GM21529 (cell line): ENCODE results near the gene TIMMDC1.

Experiments
- ATAC-seq: cut with Tn5 transposase; IDR thresholded peaks from one replicate; pipeline ENCODE4 v1.9.1; 2021; ENCODE audit not compliant: unreplicated experiment

Gene TIMMDC1, protein sequence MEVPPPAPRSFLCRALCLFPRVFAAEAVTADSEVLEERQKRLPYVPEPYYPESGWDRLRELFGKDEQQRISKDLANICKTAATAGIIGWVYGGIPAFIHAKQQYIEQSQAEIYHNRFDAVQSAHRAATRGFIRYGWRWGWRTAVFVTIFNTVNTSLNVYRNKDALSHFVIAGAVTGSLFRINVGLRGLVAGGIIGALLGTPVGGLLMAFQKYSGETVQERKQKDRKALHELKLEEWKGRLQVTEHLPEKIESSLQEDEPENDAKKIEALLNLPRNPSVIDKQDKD

DNA sequence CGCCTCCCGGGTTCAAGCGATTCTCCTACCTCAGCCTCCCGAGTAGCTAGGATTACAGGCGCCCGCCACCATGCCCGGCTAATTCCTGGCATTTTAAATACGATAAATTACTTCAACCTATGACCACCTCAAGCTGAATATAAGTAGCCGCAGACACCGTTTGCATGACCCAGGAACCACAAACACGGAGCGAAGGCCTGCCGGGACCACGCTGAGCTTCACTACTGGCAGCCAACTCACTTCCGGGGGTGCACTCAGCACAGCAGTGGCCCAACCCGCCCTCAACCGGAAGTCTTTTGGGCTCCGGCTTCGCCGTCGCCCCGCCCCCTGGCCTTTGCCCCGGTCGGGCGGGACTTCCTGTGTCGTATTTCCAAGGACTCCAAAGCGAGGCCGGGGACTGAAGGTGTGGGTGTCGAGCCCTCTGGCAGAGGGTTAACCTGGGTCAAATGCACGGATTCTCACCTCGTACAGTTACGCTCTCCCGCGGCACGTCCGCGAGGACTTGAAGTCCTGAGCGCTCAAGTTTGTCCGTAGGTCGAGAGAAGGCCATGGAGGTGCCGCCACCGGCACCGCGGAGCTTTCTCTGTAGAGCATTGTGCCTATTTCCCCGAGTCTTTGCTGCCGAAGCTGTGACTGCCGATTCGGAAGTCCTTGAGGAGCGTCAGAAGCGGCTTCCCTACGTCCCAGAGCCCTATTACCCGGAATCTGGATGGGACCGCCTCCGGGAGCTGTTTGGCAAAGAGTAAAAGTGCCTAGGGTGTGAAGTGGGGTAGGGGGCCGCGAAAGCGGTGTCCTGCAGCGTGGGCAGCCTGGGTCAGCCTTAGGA, at the start of gene TIMMDC1:
Gene TIMMDC1 (plus strand): TSS at position 362 of the 826 bp plus-strand sequence. CDS start 187 bp downstream, at position 549.
- peak; percentile 98 for ATAC-seq

DNA sequence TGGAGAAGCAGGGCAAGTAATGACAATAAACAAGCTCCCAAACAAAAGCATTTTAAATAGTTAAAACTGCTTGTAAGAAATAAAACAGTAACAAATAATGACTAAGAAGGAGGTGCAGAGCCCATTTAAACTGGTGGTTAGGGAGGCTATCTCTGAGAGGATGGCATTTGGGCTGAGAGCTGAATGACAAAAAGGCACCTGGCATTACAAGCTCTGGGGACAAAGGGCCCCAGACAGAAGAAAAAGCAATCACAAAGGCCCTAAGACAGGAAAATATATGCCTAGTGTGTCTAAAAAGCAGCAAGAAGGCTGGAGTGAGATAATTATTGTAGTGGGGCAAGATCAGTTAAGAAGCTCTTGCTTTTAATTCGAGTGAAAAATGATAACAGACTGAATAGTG, 44.5 kb upstream of the TIMMDC1 start:
- no peak for ATAC-seq

DNA sequence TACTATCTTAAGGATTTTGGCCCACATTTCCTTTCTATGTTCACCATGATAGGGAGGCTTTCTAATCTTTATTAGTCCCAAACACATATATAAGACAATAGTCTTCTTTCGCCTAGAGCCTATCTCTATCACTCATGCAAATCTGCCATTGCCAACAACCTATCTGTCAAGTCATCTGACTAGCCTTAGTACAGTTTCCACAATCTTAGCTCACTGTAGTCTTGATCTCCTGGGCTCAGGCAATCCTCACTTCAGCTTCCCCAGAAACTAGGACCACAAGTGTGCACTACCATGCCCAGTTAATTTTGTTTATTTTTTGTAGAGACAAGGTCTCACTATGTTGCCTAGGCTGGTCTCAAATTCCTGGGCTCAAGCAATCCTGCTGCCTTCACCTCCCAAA, 41.9 kb upstream of the TIMMDC1 start:
- ATAC-seq: no peak

DNA sequence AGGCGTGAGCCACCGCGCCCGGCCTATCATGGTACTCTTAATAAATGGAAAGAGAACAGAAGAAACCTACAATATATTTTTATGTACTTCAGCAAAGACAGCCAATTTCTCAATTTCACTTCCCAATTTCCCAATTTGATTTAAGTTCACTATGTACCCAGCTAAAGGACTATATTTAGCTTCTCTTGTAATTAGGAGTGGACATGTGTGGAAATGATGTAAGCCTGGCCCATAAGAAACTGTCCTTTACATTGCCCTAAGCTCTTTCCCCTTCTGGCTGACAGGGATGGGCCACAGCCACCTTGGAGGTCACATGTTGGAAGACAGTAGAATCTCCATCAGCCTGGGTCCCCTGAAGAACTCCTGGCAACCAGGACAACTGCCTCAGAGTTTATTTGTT, 41.1 kb upstream of the TIMMDC1 start:
- no peak for ATAC-seq

DNA sequence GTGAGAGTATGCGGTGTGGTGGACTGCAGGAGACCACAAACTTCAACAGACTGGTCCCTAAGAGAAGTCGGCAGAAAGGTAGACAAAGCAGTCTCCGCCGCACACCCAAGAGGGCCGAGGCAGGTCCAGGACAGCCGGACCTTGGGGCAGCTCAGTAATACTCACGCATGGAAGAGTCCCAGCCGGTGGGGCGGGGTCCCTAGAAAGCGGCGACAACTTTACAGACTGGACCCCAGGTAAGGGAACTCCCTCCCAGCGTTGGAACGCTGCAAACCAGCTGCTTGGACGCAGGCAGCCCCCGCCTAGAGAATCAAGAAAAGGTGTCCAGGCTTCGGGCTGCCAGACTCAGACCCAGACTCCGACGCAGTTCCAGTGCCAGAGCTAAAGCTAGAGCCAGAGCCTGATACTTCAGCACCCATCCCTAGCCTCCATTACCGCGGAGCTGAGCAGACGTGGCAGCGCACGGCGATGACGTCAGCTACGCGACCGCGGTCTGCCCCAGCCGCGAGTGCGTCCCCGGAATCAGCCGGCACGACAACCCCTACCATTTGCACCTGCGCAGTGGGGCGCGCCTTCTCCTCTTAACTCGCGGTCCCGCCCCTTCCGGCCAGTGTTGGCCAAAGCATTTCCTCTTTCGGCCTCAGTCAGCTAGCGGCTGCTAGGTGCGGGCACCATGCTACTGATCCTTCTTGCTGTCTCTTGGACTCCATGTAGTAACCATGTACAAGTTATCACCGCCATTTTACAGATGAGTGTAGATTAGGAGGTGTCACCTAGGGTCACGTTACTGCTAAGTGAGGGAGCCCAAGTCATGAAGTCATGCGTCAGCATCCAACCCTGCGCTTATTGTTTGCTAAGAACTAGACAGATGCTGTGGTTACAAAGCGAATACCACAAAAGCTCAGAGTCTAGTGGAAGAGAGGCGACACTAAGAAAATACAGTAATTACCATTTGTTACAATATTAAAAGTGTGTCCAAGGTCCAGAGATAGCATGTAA, 34.9 kb upstream of the TIMMDC1 start, which contains the start of gene TMEM39A:
Gene TMEM39A (minus strand): TSS at position 445 of the 999 bp plus-strand sequence. CDS start 1,541 bp downstream, outside the sequence.
- peak; percentile 95 for ATAC-seq

DNA sequence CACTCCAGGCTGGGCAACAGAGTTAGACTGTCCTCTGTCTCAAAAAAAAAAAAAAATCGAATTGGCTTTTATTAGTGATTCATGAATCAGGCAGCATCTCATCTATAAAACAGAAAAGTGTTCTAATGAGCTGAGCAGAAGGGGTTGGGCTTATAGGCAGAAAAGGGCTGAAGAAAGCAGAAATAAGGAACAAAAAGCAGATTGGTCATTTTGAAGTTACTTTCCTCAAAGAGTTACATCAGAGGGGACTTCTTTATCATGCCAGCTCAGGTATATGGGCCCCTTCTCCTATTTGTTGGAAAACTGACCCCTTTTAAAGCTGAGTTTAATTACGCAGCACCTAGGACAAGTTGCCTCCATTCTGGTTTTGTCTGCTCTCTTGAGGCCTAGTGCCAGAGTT, 30.3 kb upstream of the TIMMDC1 start:
- no peak for ATAC-seq

DNA sequence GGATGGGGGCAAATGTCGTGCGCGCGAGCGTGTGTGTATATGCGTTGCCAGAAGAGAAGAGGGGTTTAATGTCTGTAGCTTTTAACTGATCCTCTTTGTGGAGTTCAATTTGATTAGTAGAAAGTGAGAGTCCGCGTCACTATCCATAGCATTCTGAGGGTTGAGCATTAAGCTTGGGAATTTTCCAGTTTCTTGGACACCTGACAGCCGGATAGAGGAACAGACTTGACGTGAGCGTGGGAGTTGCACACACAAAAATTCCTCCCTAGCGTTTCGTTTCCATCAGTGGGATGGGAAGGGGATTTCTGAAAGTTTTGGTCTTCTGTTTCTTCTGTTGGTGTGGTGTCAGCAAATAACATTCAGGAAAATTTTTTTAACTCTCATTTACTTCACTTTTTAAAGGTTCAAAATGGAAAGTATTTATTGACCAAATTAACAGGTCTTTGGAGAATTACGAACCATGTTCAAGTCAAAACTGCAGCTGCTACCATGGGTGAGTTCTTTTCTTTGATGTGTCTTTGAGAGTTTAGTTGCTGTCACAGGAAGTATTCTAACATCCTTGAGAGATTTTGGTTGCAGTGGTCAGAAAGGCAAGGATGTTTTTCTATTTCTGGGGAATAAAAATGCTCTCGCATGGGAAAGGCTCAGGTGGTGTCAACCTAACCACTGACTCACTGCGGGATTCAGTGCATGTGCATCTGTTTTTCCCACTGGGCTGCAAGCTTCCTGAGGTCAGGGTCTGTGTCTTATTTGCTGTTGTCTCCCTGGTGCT, 28.7 kb upstream of the TIMMDC1 start:
- no peak for ATAC-seq

DNA sequence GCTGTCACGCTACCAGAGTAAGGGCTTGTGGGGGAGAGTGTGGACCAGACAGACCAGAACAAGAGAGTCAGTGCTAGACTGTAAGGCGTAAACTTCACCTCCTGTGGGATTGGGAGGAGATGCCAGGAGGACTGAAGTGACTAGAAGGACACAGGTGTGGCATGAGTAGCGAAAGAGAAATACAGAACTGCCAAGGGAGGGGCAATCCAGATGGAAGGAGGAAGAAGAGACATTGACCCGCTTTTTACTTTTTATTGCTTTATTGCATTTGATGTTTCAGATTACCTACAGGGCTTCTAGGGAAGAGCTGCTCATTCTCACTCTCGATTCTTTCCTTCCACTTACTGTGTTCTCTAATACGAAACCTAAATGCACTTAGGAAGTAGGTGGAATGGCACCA, 27.5 kb upstream of the TIMMDC1 start:
- no peak for ATAC-seq

DNA sequence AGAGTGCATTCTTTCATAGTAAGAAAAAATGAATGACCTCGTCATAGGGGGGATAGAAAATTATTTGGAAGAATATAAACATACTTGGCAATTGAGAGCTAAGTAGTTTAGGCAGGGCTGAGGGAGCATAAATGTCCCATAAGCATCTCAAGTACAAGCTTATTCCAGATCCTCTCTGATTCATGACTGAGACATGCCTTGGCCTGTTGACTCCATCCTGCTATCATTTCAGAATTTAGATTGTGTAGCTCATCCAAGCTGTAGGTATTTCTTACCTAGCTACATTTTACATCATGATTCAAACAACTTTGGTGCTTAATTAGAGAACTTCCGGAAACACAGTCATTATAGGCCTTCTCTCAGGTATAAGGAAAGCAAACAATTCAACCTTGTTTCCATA, 17.3 kb upstream of the TIMMDC1 start:
- no peak for ATAC-seq

DNA sequence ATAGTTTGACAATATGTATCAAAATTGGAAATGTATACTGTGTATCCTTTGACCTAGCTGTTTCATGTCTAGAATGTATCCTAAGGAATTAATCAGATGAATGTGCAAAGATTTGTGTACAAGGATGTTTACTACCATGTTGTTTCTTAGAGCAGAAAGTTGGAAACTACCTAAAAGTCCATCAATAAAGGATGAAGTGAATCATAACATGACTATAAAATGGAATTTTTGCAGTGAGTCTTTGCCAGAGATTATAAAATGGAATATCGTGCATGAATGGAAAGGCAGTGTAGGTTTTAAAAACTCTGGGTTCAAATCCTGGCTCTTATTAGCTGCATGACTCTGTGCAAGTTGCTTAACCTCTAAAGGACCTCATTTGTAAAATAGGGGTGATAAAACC, 15.2 kb upstream of the TIMMDC1 start:
- no peak for ATAC-seq

DNA sequence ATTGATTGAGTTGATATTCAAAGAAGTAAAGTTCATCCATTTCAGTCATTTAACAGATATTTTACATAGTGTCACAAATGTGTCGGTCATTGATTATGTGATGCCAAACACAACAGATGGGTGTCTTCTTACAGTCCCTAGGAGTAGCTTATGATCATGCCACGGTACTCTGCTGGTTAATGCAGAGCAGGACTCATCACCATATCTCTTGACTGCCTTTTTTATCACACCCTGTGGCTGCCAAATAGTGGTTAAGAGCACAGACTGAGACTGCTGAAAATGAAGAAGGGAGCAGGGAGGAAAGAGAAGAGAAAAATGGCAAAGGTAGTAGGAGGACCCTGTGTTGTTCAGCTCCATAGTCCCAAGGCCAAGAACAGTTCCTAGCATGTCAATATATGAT, 12.8 kb upstream of the TIMMDC1 start:
- ATAC-seq: no peak

DNA sequence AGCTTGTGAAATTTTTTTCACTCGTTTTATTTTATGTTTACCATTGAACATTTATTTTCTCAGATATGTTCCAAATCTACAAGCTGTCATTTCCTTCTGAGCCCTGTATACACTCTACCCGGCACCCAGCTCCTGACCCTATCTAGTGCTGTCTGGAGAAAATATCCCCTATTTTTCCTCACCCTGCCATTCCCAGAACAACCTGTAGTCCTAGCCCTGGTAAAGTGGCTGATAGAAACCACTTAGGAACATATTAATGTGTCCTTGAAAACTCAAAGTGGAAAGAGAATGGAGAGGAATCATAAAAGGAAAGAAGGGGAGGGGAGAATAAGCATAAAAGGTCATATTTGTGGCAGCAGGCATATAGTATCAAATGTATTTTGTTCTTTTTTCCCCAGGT, 8.2 kb upstream of the TIMMDC1 start:
- ATAC-seq: no peak

DNA sequence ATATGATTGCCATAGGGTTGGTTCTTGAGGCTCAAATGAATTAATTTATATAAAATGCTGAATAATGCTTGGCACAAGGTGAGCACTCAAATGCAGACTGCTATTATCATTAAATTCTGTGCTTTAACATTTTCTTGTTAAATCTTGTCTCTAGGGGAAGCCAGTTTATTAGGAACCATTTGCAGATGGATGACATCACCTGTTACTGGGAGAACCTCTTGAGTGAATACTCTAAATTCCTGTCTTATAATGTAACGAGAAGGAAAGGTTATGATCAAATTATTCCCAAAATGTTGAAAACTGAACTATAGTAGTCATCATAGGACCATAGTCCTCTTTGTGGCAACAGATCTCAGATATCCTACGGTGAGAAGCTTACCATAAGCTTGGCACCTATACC, 6.2 kb upstream of the TIMMDC1 start:
- no peak for ATAC-seq

DNA sequence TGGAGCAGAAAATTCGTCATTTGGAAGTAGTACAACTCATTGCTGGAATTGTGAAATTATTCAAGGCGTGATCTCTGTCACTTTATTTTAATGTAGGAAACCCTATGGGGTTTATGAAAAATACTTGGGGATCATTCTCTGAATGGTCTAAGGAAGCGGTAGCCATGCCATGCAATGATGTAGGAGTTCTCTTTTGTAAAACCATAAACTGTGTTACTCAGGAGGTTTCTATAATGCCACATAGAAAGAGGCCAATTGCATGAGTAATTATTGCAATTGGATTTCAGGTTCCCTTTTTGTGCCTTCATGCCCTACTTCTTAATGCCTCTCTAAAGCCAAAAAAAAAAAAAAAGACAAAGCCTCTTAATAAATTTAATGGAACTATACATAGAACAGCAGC, 5.5 kb upstream of the TIMMDC1 start:
- no peak for ATAC-seq

DNA sequence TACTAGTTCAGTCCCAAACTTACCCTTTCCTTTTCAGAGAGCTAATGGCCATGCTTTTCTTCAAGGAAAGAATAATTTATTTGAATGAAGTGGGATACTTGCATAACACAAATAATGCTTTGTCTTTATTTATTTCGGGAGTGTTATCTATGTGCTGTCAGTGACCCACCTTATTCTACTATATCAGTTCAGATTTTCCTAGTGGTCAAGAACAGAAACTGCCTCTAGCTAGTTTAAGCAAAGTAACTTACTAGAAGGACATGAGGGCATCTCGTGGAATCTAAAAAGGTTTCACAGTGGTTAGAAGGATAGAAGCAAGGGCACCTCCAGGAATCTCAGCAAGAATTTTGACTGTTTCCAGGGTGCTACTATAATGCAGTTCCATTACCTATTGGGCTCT, 3.8 kb upstream of the TIMMDC1 start:
- ATAC-seq: no peak

DNA sequence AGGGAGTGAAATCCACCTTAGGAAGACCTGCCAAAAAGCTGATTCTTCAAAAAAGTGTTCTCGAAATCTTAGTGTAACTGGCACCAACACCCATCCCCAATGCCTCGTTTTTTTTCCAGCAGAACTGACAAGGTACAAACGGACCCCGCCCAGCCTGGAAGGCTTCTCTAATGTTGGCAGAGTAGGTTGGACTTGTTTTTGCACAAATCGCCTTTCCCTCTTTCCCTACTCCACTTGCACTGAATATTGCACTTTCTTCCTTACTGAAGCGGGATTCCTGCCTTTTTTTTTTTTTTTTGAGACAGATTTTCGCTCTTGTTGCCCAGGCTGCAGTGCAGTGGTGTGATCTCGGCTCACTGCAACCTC, 544 bp upstream of the TIMMDC1 start:
- ATAC-seq: no peak

DNA sequence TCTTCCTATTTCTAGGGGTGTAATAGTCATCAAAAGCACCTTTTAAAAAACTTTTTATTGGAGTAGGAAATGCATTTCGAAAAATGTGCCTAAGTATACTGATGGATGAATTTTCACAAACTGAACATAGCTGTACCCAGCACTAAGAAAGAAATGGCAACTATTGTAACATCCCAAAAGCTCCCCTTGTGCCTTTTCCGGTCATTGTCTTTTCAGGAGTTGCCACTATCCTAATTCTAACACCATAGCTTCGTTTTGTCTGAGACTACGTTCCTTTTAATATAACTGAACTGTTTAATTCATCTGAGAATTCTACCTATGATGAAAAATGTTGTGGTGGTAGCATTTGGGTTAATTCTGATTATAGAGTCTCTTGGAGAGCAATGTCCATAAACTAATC, 1.9 kb downstream of the TIMMDC1 start:
- no peak for ATAC-seq

DNA sequence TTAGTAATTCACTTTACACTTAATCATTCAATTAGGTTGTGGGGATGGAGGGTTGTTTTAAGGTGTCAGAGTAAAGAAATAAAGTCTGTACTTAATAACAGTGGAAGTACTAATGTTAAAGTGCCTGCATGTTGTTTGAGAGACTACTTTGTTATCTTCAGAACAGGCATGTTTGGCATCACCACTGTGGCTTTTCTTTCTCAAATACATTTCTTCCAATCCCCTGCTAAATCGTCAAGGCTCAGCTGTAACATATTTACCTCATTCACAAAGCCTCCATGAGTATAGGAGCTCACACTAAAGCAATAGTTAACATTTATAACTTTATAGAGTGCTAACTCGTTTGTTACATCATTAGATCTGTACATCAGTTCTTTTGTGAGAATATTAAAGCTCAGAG, 2.6 kb downstream of the TIMMDC1 start:
- ATAC-seq: no peak

DNA sequence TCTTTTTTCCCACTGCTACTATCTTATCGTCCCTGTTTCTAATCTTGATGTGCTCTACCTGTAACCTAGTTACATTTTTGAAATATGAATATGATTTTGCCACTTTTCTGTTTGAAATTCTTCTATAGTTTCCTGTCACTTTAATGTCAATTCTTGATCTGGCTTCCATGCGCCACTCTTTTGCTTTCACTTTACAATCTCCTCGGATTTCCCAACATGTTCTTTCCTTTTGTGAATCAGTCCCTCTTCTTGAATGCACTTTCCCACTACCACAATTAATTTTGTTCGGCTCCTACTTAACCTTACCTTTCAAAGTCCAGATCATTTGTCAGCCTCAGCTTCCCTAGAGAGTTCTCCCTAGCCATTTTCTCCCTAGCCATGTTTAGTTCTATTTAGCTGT, 8.3 kb downstream of the TIMMDC1 start:
- ATAC-seq: no peak

DNA sequence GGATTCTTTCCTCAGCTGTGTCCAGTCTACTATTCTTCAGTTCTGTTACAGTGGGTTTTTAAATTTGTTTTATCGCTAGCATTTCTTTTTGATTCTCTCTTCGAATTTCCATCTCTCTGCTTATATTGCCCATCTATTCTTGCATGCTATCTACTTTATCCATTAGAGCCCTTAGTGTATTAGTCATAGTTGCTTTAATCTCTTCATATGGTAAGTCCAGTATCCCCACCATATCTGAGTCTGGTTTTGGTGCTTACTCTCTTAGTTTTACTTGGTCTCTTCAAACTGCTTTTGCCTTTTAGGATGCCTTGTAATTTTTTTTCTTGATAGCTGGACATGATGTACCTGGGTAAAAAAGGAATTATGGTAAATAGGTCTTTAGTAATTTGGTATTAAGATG, 9.1 kb downstream of the TIMMDC1 start:
- ATAC-seq: no peak
